ENCODE results near the gene ADGRB3.
"Not testable (repeated sequence)": the region's sequence is repeated elsewhere in the genome, so short reads cannot be mapped to it uniquely, and the experiment has no call there.

Gene ADGRB3

GRCh38 chr6:68790128-68790527, 155.0 kb downstream of the ADGRB3 start:
- DNase-seq (ENCODE audit: low spot score) = not testable (repeated sequence)

- not testable (repeated sequence) for DNase-seq (ENCODE audit: low spot score)
Measured at GRCh38 chr6:68814976-68815375, 179.9 kb downstream of the ADGRB3 start.

- no peak for DNase-seq (ENCODE audit: low spot score)
Measured at GRCh38 chr6:68826501-68826900, 191.4 kb downstream of the ADGRB3 start.

- no peak for DNase-seq (ENCODE audit: low spot score)
Measured at GRCh38 chr6:68834551-68834950, 199.5 kb downstream of the ADGRB3 start.

- no peak for DNase-seq (ENCODE audit: low spot score)
Measured at GRCh38 chr6:68838571-68838970, 203.5 kb downstream of the ADGRB3 start.

GRCh38 chr6:68852791-68853190, 217.7 kb downstream of the ADGRB3 start:
- no peak for DNase-seq (ENCODE audit: low spot score)

GRCh38 chr6:68859233-68859632, 224.2 kb downstream of the ADGRB3 start:
- DNase-seq (ENCODE audit: low spot score) = no peak

GRCh38 chr6:68868646-68869045, 233.6 kb downstream of the ADGRB3 start:
- DNase-seq (ENCODE audit: low spot score) = no peak

GRCh38 chr6:68873236-68873635, 238.2 kb downstream of the ADGRB3 start:
- DNase-seq (ENCODE audit: low spot score) = no peak

- no peak for DNase-seq (ENCODE audit: low spot score)
Measured at GRCh38 chr6:68874747-68875146, 239.7 kb downstream of the ADGRB3 start.

- no peak for DNase-seq (ENCODE audit: low spot score)
Measured at GRCh38 chr6:68875403-68875802, 240.3 kb downstream of the ADGRB3 start.

- no peak for DNase-seq (ENCODE audit: low spot score)
Measured at GRCh38 chr6:68876792-68877493, 241.9 kb downstream of the ADGRB3 start.

- DNase-seq (ENCODE audit: low spot score) = no peak
Measured at GRCh38 chr6:68880050-68880813, 245.2 kb downstream of the ADGRB3 start.

GRCh38 chr6:68883325-68883724, 248.2 kb downstream of the ADGRB3 start:
- DNase-seq (ENCODE audit: low spot score) = not testable (repeated sequence)

GRCh38 chr6:68891419-68891818, 256.3 kb downstream of the ADGRB3 start:
- DNase-seq (ENCODE audit: low spot score) = no peak

- no peak for DNase-seq (ENCODE audit: low spot score)
Measured at GRCh38 chr6:68892452-68892851, 257.4 kb downstream of the ADGRB3 start.

- no peak for DNase-seq (ENCODE audit: low spot score)
Measured at GRCh38 chr6:68895929-68896328, 260.8 kb downstream of the ADGRB3 start.

GRCh38 chr6:68901044-68901443, 266.0 kb downstream of the ADGRB3 start:
- no peak for DNase-seq (ENCODE audit: low spot score)

- no peak for DNase-seq (ENCODE audit: low spot score)
Measured at GRCh38 chr6:68911334-68911733, 276.3 kb downstream of the ADGRB3 start.

GRCh38 chr6:68911811-68912210, 276.7 kb downstream of the ADGRB3 start:
- no peak for DNase-seq (ENCODE audit: low spot score)

- not testable (repeated sequence) for DNase-seq (ENCODE audit: low spot score)
Measured at GRCh38 chr6:68912805-68913204, 277.7 kb downstream of the ADGRB3 start.

GRCh38 chr6:68915586-68915985, 280.5 kb downstream of the ADGRB3 start:
- DNase-seq (ENCODE audit: low spot score) = no peak

GRCh38 chr6:68919537-68919936, 284.5 kb downstream of the ADGRB3 start:
- no peak for DNase-seq (ENCODE audit: low spot score)

- DNase-seq (ENCODE audit: low spot score) = no peak
Measured at GRCh38 chr6:68941345-68941744, 306.3 kb downstream of the ADGRB3 start.
